ENCODE results near the gene MPHOSPH10.
"Not testable (repeated sequence)": the region's sequence is repeated elsewhere in the genome, so short reads cannot be mapped to it uniquely, and the experiment has no call there.

MPHOSPH10 gene

GRCh38 chr2:71174207-71174606 lies 43.8 kb downstream of the MPHOSPH10 start:
- Histone ChIP-seq H3K36me3 (ENCODE audit: control insufficient read depth, insufficient read depth, low read length) (no peaks in the 10 kb centered on the region), H3K9me3 (ENCODE audit: control insufficient read depth, low read length) (no peaks in the 10 kb centered on the region), H3K4me1 (ENCODE audit: control insufficient read depth, insufficient read depth, low read length) (no peaks in the 10 kb centered on the region), H3K27me3 (ENCODE audit: control insufficient read depth, insufficient read depth, low read length, poor library complexity, severe bottlenecking) (no peaks in the 10 kb centered on the region), H3K27ac (ENCODE audit: insufficient read depth, low read depth, low read length, poor library complexity, severe bottlenecking) (no peak overlapping the region), H3K4me3 (ENCODE audit: insufficient read depth, low read depth, low read length) (no peak overlapping the region)
- WGBS, 2 experiments = 87 to 95% methylated on average over 2 to 3 of the region's 3 CpGs

GRCh38 chr2:71178836-71179235 lies 48.4 kb downstream of the MPHOSPH10 start:
- not testable (repeated sequence) for H3K36me3 ChIP-seq (ENCODE audit: control insufficient read depth, insufficient read depth, low read length); H3K9me3 ChIP-seq (ENCODE audit: control insufficient read depth, low read length); H3K27me3 ChIP-seq (ENCODE audit: control insufficient read depth, insufficient read depth, low read length, poor library complexity, severe bottlenecking); H3K4me1 ChIP-seq (ENCODE audit: control insufficient read depth, insufficient read depth, low read length); H3K4me3 ChIP-seq (ENCODE audit: insufficient read depth, low read depth, low read length); H3K27ac ChIP-seq (ENCODE audit: insufficient read depth, low read depth, low read length, poor library complexity, severe bottlenecking)
- 89 to 91% methylated on average over 8 of the region's 8 CpGs for WGBS, 2 experiments

- no peaks in the 10 kb centered on the region for H3K9me3 ChIP-seq (ENCODE audit: control insufficient read depth, low read length)
- WGBS, 2 experiments = 83 to 85% methylated on average over 1 to 2 of the region's 2 CpGs
- H3K27me3 ChIP-seq (ENCODE audit: control insufficient read depth, insufficient read depth, low read length, poor library complexity, severe bottlenecking) = no peaks in the 10 kb centered on the region
- no peak overlapping the region for H3K4me3 ChIP-seq (ENCODE audit: insufficient read depth, low read depth, low read length)
- no peak overlapping the region for H3K27ac ChIP-seq (ENCODE audit: insufficient read depth, low read depth, low read length, poor library complexity, severe bottlenecking)
- no peaks in the 10 kb centered on the region for H3K4me1 ChIP-seq (ENCODE audit: control insufficient read depth, insufficient read depth, low read length)
- H3K36me3 ChIP-seq (ENCODE audit: control insufficient read depth, insufficient read depth, low read length) = no peaks in the 10 kb centered on the region
Observed at GRCh38 chr2:71181316-71181715, 50.9 kb downstream of the MPHOSPH10 start.

- H3K36me3 ChIP-seq (ENCODE audit: control insufficient read depth, insufficient read depth, low read length); H3K4me1 ChIP-seq (ENCODE audit: control insufficient read depth, insufficient read depth, low read length); H3K9me3 ChIP-seq (ENCODE audit: control insufficient read depth, low read length); H3K27ac ChIP-seq (ENCODE audit: insufficient read depth, low read depth, low read length, poor library complexity, severe bottlenecking); H3K27me3 ChIP-seq (ENCODE audit: control insufficient read depth, insufficient read depth, low read length, poor library complexity, severe bottlenecking); H3K4me3 ChIP-seq (ENCODE audit: insufficient read depth, low read depth, low read length): not testable (repeated sequence)
- WGBS, 2 experiments = 97 to 100% methylated on average over 1 to 2 of the region's 5 CpGs
Observed at GRCh38 chr2:71183306-71184115, 53.1 kb downstream of the MPHOSPH10 start.

GRCh38 chr2:71186973-71187372 lies 56.5 kb downstream of the MPHOSPH10 start:
- H3K9me3 ChIP-seq (ENCODE audit: control insufficient read depth, low read length) = no peaks in the 10 kb centered on the region
- H3K36me3 ChIP-seq (ENCODE audit: control insufficient read depth, insufficient read depth, low read length) = no peaks in the 10 kb centered on the region
- 31 to 37% methylated on average over 1 of the region's 1 CpG for WGBS, 2 experiments

GRCh38 chr2:71187589-71187988 lies 57.2 kb downstream of the MPHOSPH10 start:
- Histone ChIP-seq H3K27ac (ENCODE audit: insufficient read depth, low read depth, low read length, poor library complexity, severe bottlenecking) (no peak overlapping the region), H3K27me3 (ENCODE audit: control insufficient read depth, insufficient read depth, low read length, poor library complexity, severe bottlenecking) (no peaks in the 10 kb centered on the region), H3K36me3 (ENCODE audit: control insufficient read depth, insufficient read depth, low read length) (no peaks in the 10 kb centered on the region), H3K9me3 (ENCODE audit: control insufficient read depth, low read length) (no peaks in the 10 kb centered on the region), H3K4me1 (ENCODE audit: control insufficient read depth, insufficient read depth, low read length) (no peaks in the 10 kb centered on the region), H3K4me3 (ENCODE audit: insufficient read depth, low read depth, low read length) (no peak overlapping the region)
- WGBS, 2 experiments = 71 to 80% methylated on average over 2 of the region's 2 CpGs

More at GRCh38 chr2:71186973-71187372, 56.5 kb downstream of the MPHOSPH10 start:
- H3K27me3 ChIP-seq (ENCODE audit: control insufficient read depth, insufficient read depth, low read length, poor library complexity, severe bottlenecking) = no peaks in the 10 kb centered on the region
- H3K4me3 ChIP-seq (ENCODE audit: insufficient read depth, low read depth, low read length) = no peak overlapping the region
- H3K4me1 ChIP-seq (ENCODE audit: control insufficient read depth, insufficient read depth, low read length) = no peaks in the 10 kb centered on the region
- no peak overlapping the region for H3K27ac ChIP-seq (ENCODE audit: insufficient read depth, low read depth, low read length, poor library complexity, severe bottlenecking)

GRCh38 chr2:71190656-71191569 lies 60.5 kb downstream of the MPHOSPH10 start:
- Histone ChIP-seq H3K4me3 (ENCODE audit: insufficient read depth, low read depth, low read length) (no peak overlapping the region), H3K27me3 (ENCODE audit: control insufficient read depth, insufficient read depth, low read length, poor library complexity, severe bottlenecking) (no peaks in the 10 kb centered on the region), H3K36me3 (ENCODE audit: control insufficient read depth, insufficient read depth, low read length) (no peaks in the 10 kb centered on the region), H3K4me1 (ENCODE audit: control insufficient read depth, insufficient read depth, low read length) (no peaks in the 10 kb centered on the region), H3K27ac (ENCODE audit: insufficient read depth, low read depth, low read length, poor library complexity, severe bottlenecking) (no peak overlapping the region), H3K9me3 (ENCODE audit: control insufficient read depth, low read length) (no peaks in the 10 kb centered on the region)
- 87 to 93% methylated on average over 2 to 3 of the region's 3 CpGs for WGBS, 2 experiments

- Histone ChIP-seq H3K4me3 (ENCODE audit: insufficient read depth, low read depth, low read length) (no peak overlapping the region), H3K36me3 (ENCODE audit: control insufficient read depth, insufficient read depth, low read length) (no peaks in the 10 kb centered on the region), H3K9me3 (ENCODE audit: control insufficient read depth, low read length) (no peaks in the 10 kb centered on the region), H3K27ac (ENCODE audit: insufficient read depth, low read depth, low read length, poor library complexity, severe bottlenecking) (no peak overlapping the region), H3K27me3 (ENCODE audit: control insufficient read depth, insufficient read depth, low read length, poor library complexity, severe bottlenecking) (no peaks in the 10 kb centered on the region), H3K4me1 (ENCODE audit: control insufficient read depth, insufficient read depth, low read length) (no peaks in the 10 kb centered on the region)
- 91 to 93% methylated on average over 3 of the region's 3 CpGs for WGBS, 2 experiments
Observed at GRCh38 chr2:71191570-71191943, 61.1 kb downstream of the MPHOSPH10 start.
